HG02885 (cell line): ENCODE results near the gene SYS1.

Source experiments
- ATAC-seq: cut with Tn5 transposase; IDR thresholded peaks from one replicate; pipeline ENCODE4 v1.9.1; 2021; ENCODE audit warnings: mild to moderate bottlenecking; ENCODE audit not compliant: unreplicated experiment, poor library complexity

The SYS1 gene

DNA sequence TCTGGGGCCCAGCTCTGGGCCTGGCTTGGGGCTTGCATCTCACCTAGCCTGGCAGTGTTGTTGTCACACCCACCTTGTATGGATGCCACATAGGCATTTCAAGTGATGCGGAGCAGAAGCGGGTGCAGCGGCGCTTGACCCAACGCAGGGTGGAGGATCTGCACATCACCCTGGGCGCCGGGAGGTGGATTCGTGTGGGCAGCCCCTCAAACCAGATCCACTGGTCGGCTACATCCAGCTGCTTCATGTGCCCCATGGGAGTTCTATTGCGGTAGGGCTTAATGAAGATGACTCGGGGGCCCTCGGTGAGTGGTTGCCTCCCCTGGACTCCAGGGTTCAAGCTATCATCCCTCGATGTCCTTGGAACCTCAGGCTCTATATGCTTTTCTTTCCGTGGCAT lies 12.0 kb downstream of the SYS1 start:
- ATAC-seq: no peak

DNA sequence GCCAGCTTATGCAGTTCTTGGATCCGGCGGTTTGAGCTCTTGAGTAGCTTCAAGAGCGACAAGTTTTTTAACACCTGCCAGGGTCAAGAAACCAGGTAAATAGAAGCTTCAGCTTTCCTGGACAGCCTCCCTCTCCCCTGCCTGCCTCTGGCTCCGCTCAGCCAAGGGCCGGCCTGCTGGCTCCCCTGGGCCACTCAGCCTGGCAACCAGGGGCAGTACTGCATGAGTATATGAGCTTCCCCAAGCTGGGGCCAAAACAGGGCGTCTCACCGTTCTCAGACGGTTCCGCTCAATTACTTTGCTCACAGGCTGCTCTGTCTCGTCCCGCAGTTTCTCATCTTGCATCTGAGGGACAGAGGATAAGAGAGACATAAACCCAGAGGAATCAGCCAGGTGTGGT lies 14.3 kb downstream of the SYS1 start:
- ATAC-seq: no peak

DNA sequence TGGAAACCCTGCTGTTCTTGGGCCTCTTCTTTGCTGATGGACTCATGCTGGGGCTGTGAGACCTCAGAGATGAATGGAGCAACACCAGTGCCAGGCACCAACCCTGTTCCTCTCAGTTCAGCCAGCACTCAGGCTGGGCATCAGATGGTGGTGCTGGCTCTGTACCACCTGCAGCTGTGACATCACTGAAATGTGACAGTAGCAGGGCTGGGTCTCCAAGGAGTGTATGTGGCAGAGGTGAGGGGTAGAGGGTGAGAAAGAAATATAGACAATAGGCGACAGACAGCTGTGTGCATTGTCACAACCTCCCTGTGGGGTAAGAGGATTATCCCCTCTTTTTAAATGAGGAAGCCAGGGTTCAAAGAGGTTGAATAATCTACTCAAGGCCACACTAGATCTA lies 15.2 kb downstream of the SYS1 start, which contains the start of gene TP53TG5:
Gene TP53TG5, minus strand, starts transcription at position 135 of the 400 bp plus-strand sequence. Its CDS starts 89 bp downstream, at position 46.
- ATAC-seq: no peak

DNA sequence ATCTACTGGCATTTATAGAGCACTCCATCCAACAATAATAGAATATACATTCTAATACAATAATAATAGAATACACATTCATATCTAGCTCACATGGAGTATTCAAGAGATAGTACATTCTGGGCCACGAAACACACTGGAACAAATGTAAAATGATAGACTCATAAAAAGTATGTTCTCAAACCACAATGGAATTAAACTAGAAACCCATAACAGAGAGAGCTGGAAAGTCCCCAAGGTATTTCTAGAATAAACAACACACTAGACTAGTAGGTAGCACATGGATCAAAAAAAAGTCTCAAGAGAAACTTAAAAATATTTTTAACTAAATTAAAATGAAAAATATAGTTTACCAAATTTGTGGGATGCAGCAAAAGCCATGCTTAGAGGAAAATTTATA lies 24.3 kb downstream of the SYS1 start:
- ATAC-seq: no peak

DNA sequence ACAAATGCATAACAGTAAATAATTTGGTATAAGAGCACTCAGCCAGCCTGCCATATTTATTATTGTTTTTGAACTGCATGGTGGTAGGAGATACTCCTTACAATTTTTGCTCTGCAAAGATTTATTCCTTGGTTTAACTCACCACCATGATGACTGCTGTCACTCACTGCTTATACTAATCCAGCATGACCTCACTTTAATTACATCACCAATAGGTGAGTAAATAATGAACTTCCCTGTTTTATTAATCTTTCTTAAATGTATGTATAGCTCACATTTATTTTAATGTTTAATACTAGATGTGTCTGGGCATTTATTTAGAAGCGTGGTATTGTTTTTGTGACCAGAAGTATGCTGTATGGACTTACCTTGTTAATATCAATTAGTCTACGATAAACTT lies 28.0 kb downstream of the SYS1 start:
- ATAC-seq: no peak

DNA sequence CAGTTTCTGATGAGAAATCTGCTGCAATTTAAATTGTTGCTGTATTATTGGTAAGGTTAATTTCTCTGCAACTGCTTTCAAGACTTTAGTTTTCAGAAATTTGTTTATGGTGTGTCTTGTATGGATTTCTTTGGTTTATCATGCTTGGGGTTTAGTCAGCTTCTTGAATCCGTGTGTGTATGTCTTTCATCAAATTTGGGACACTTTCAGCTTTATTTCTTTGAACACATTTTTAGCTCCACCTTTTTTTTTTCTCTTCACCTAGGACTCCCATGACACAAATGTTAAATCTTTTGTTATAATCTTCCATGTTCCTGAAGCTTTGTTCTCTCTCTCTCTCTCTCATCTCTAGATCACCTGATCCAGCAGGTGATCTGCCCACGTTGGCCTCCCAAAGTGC lies 28.6 kb downstream of the SYS1 start:
- ATAC-seq: no peak

DNA sequence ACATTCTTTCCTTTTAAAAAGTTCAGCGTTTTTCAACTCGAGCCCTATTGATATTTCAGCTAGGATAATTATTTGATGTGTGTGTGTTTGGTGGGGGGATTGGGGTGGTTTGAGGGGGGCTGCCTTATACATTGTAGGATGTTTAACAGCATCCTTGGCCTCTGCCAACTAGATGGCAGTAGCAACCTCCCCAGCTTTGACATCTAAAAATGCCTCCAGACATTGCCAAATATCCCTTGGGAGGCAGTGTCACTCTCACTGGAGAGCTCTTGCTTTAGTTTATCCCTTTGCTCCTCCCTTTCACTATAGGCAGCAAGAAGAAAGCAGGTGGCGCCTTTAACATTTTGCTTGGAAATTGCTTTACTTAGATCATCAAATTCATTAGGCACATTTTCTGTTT lies 29.8 kb downstream of the SYS1 start:
- no peak for ATAC-seq

DNA sequence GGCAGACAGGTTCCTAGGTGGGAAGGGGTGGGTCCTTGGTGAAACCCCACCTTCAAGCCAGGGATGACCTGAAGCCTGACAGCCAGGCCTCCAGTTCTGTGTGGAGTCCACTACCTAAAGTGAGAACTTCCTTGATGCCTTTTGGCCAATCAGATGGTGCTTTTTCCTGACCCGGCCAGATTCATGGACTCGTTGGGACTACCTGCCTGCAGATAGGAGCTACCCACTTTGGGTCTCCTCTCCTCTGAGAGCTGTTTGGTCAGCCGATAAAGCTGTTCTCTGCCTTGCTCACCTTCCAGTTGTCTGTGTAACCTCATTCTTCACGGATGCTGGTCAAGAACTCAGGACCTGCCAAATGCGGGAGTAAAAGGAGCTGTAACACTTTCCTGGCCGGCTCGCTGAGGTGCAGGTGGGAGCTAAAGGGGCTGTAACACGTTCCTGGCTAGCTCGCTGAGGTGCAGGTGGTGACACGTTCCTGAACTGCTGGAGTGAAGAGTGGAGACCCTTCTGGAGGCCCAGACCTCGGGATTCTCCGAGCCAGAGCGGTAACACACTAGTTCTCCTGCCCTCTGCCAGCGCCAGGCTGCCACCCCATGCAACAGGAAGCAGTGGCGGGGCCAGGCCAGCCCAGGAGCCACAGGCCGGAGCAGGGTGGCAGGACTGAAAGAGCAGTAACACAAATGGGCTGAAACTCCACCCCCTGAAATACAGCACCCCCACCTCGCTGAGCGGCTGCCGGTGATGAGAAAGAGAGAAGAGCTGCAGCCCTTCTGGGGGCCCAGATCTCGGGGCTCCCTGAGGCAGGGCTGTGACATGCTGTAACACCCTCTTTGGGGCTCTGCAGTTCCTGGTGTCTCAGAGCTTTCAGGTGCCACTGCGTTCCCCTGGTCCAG lies 31.5 kb downstream of the SYS1 start:
- ATAC-seq: no peak

DNA sequence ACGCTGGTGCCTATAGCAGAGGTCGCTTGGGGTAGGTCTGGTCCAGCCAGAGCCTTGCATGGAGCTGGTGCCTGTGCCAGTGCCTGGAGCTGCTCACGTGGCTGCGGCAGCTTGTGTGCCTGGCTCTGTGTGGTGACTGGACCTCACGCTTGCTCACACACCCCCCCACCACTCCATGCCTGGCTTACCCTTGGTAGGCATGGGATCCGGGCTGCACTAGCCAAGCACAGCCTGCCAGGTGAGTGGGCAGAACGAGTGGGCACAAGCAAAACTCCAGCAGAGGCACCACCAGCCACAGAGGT lies 32.1 kb downstream of the SYS1 start:
- no peak for ATAC-seq

DNA sequence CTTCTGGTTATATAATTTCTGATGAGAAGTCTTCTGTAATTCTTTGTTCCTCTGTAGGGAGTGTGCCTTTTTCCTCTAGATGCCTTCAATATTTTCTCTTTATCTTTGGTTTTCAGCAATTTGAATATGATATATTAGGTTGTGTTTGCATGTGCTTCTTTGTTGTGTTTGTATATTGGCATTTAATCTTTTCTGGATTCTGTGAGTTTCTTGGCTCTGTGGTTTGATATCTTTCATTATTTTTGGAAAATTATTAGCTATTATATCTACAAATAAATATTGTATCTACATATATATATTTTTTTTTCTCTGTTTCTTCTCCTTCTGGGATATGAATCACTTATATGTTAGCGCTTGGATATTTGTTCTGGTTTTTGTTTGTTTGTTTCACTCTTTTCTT lies 36.1 kb downstream of the SYS1 start:
- no peak for ATAC-seq

DNA sequence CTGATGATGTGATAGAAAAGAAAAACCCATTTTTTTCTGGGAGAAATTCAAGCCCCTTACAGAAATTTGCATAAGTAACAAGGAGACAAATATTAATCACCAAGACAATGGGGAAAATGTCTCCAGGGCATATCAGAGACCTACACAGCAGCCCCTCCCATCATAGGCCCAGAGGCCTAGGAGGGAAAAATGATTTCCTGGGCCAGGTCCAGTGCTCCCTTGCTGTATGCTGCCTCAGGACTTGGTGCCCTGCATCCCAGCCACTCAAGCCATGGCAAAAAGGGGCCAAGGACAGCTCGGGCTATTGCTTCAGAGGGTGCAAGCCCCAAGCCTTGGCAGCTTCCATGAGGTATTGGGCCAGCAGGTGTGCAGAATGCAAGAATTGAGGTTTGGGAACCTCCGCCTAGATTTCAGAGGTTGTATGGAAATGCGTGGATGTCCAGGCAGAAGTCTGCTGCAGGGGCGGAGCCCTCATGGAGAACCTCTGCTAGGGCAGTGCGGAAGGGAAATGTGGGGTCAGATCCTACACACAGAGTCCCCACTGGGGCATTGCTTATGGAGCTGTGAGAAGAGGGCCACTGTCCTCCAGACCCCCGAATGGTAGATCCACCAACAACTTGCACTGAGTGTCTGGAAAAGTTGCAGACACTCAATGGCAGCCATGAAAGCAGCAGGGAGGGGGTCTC lies 37.5 kb downstream of the SYS1 start:
- no peak for ATAC-seq

DNA sequence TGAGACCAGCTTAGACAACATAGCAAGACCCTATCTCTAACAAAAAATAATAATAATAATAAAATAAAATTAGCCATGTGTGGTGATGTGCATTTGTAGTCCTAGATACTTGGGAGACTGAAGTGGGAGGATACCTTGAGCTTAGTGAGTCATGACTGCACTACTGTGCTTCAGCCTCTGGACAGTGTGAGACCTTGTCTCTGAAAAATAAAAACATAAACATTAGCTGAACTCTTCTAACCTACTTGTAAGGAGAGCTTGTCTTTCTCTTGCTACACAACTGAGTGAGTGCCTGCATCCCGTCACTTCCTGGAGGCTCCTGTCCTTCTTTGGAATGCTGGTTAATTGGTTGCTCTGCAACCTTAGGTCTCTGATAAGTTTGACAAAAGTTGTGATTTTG lies 40.0 kb downstream of the SYS1 start:
- no peak for ATAC-seq

DNA sequence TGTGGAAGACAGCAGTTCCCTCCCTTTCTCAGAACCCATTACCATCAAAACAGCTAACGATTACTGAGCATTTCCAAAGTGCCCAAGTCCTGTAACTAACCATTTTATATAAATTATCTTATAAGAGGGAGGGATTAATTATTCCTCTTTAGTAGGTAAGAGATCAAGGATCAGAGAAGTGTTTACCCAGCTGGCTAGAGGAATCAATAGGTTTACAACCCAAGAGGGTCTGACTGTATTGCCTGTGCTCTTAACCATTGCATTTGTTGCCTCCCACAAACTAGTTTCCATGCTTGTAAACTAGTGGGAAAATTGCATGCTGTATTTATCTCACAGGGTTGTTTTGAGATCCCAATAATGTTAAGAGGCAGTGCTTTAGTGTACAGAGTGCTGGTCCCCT lies 41.5 kb downstream of the SYS1 start:
- no peak for ATAC-seq

DNA sequence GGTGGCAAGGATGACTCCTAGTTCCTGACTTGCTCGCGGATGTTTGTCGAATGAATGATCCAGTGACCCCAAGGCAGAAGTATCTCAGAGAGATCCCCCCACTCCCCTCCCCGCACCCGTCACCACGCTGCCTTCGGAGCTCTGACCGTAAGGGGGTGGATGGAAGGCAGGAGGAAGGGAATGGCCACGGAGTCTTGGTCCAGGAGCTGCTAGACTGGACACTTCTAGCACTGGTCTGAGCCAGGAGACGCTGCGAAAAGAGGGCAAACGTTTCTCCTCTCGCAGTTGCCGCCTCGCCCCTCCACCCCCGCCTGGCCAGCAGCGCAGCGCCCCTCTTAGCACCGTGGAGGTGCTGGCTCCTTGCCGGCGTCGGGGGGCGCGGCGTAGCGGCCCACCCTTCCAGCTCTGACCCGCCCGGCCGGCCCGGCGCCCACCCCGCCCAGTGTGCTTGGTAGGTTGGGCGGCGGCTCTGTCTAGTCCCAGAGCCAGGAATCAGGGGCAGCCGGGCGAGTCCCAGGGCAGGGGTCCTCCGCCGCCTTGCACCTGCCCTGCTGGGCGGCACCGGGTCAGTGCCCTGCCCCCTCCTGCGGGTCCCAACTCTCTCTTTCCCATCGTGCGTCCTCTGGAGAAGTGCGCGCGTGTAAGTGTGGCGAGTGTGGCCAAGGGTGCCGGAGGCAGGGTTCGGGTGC lies 42.8 kb downstream of the SYS1 start:
- ATAC-seq: no peak

DNA sequence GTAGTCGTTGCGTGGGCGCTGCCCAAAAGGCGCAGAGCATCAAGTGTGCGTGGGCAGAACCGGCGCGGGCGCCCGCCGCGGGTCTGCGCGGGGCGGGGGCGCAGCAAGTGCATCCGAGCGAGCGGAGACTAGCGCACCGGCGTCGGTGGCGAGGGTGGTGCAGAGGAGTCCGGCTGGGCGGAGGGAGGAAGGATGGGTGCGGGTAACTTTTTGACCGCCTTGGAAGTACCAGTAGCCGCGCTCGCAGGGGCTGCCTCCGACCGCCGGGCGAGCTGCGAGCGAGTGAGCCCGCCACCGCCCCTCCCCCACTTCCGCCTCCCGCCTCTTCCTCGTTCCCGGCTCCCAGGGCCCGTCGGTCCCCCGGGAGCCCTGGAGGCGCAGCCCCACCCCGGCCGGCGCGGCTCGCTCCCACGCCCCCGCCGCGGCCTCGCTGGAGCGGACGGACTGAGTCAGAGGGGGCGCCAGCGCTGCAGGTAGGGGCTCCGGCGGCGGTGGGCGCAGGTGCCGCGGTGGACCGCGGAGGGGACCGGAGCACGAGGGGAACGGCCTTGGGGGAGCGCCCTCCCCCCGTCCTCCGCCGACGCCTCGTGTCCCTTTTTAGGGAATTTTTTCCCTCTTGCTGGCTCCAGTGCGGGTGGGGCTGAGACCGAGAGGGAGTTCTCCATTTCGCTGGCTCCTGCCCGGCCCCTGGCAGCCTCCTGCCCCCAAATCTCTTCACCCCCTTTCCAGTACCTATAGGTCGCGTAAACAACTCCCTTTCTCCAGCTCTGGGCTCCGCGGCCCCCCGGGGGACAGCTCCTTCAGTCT lies 43.5 kb downstream of the SYS1 start:
- ATAC-seq: no peak

DNA sequence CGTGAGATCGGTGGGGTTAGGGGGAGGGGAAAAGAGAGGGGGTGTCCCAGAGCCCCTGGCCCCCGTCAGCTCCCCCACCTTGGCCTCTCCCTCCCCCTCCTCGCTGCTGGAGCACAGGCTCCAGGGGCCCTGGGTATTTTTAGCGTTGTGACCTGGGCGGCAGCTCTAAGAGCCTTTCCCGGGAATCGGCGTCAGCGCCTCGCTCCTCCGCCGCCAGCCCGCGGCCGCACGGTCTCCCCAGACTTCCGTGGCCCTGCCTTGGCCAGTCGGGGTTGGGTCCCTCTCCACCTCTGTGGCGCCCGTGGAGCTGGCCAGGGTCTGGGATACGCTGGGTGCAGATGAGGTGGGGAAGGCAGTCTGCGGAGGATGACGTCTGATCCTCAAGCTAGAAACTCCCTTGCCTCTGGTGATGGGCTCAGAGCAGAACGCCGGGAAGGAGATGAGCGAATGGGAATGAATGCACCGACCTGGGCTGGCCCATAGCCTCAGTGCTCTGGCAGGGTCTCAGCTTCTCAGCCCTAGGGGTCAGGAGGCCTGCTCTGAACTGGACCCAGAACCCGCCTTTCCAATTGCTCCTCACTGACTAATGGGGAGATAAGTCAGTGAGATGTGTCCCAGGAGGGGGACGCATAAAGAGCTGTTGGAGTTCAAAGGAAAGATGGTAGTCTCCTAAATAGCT lies 44.2 kb downstream of the SYS1 start:
- no peak for ATAC-seq

DNA sequence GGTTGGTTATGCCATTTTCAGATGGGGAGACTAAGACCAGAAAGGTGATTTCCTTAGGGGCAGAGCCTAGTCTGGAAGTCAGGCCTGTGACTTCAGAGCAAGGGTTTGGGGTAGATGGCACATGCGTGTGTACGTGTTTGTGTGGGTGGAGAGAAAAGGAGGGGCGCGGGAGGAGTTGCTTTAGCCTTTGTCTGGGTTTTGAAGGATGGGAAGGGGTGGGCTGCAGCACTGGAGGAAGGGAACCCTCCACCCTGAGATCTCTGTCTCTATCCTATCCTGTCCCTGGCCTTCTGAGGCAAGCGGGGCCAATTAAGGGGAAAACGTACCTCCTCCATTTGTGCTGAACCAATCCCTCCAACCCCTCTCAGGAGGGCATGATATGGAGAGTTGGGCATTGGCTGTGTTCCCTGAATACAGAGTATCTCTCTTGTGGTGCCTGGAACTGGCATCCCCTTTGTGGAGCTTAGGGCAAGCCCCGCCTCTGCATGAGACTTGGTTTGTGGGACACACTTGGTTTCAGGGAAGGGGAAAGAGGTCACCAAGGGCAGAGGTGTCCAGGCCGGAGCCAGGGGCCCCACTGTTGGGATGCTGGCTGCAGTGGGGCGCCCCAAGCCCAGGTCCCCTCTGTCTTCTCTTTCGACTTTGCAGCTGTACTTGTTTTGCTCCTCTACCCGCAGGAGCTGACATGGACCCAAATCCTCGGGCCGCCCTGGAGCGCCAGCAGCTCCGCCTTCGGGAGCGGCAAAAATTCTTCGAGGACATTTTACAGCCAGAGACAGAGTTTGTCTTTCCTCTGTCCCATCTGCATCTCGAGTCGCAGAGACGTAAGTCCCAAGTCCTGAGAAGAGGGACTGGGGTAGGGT lies 45.1 kb downstream of the SYS1 start, which contains the start of gene DBNDD2:
Gene DBNDD2, plus strand, starts transcription at position 507 of the 863 bp plus-strand sequence. Its CDS starts 179 bp downstream, at position 686.
- ATAC-seq: no peak

DNA sequence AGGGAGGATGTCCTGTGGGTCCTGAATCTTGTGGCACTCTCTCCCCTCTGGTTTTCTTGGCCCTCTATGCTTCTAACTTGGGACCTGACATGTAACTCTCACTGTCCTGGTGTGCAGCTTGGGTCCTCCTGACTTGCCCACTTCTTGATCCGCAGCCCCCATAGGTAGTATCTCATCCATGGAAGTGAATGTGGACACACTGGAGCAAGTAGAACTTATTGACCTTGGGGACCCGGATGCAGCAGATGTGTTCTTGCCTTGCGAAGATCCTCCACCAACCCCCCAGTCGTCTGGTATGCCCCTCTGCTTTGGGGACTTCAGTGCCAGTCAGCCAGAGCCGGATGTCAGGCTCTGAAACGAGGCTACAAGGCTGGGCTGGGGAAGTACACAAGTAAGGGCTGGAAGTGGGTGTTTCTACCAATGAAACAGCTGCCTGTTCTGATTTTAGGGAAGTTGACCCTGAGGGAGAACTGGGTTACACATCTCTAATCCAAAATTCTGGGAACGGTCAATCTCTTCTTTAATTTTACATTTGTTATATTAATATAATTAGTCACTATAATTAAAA lies 45.8 kb downstream of the SYS1 start:
- ATAC-seq: no peak
